ENCODE results near the gene MBTD1.

- TF ChIP-seq CTCF (IDR thresholded peaks at IDR 0.05 in 2 of 3, conservative IDR thresholded peaks at IDR 0.05 in 1 of 3; ENCODE audit: control insufficient read depth in 2 of 3, extremely low read depth in 1 of 3, insufficient read depth in 1 of 3, low read depth in 3 of 3, low read length in 3 of 3) (no peak), MAX (IDR thresholded peaks at IDR 0.05; ENCODE audit: low read depth, low read length) (no peak), IRF5 (IDR thresholded peaks at IDR 0.05; ENCODE audit: borderline replicate concordance) (no peak), BHLHE40 (IDR thresholded peaks at IDR 0.05; ENCODE audit: borderline replicate concordance in 1 of 2, low read depth in 2 of 2, low read length in 1 of 2) (no peak), CEBPB (IDR thresholded peaks at IDR 0.05; ENCODE audit: borderline replicate concordance in 1 of 2, low read depth in 2 of 2, low read length in 2 of 2) (no peak), SUPT20H (IDR thresholded peaks at IDR 0.05; ENCODE audit: borderline replicate concordance, control insufficient read depth, low read depth, low read length) (no peak), E2F4 (IDR thresholded peaks at IDR 0.05; ENCODE audit: low read depth, low read length) (no peak), MYC (IDR thresholded peaks at IDR 0.05; ENCODE audit: insufficient read depth, insufficient read length, insufficient replicate concordance, low read length, severe bottlenecking) (no peak), SREBF1 (IDR thresholded peaks at IDR 0.05; ENCODE audit: low read length) (no peak)
Observed at GRCh38 chr17:51128076-51128475, 131.8 kb downstream of the MBTD1 start.

Data from GM12878 (cell line).